ENCODE measurements around the gene GAL.

The GAL gene

GRCh38 chr11:68727783-68728182 lies 43.4 kb downstream of the GAL start:
- TF ChIP-seq, protein P1, sequence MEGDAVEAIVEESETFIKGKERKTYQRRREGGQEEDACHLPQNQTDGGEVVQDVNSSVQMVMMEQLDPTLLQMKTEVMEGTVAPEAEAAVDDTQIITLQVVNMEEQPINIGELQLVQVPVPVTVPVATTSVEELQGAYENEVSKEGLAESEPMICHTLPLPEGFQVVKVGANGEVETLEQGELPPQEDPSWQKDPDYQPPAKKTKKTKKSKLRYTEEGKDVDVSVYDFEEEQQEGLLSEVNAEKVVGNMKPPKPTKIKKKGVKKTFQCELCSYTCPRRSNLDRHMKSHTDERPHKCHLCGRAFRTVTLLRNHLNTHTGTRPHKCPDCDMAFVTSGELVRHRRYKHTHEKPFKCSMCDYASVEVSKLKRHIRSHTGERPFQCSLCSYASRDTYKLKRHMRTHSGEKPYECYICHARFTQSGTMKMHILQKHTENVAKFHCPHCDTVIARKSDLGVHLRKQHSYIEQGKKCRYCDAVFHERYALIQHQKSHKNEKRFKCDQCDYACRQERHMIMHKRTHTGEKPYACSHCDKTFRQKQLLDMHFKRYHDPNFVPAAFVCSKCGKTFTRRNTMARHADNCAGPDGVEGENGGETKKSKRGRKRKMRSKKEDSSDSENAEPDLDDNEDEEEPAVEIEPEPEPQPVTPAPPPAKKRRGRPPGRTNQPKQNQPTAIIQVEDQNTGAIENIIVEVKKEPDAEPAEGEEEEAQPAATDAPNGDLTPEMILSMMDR (IDR thresholded peaks at IDR 0.05; ENCODE audit: low read depth, low read length, missing control alignments) = no peak
- H3K4me3 ChIP-seq (ENCODE audit: low read depth, low read length) = no peak overlapping the region
- no peak for DNase-seq (ENCODE audit: low read depth)

DNA sequence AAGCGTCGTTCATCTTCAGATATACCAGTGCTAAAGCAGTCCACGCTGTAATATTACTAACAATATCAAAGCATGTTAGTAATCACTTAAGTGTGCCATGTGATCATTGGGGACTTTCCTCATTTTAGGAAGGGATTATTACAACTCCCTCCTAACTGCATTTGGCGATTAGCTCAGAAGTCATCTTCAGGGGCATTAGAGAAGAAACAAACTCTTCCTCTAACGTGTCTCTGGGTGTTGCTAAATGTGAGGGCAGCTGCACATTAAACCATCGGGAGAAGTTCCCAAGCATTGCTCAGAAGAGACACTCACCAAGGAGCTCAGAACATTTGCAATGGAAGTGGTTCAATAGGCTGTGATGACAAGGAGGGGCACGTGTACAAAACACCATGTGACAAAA lies 49.8 kb downstream of the GAL start:
- H3K4me3 ChIP-seq (ENCODE audit: low read depth, low read length) = no peak overlapping the region
- TF ChIP-seq, protein P1 (IDR thresholded peaks at IDR 0.05; ENCODE audit: low read depth, low read length, missing control alignments) = no peak
- DNase-seq (ENCODE audit: low read depth) = no peak

DNA sequence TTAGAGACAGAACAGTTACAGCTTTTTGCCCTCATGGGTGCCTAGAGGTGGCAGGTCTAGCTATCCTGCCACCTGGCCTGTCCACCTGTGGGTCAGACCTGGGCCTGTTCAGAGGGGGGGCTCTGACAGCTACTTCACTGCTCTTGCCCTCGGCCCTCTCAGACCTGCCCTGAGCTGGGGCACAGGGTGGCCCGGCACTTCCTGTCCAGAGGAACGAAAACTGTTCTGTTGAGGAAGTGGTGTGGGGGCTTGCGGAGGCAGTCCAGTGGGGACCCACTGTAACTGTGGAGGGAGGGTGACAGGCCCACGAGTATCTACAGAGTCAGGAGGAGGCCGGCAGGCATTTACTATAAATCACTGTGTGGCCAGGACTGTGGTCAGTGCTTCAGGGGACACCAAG lies 50.8 kb downstream of the GAL start:
- no peak overlapping the region for H3K4me3 ChIP-seq (ENCODE audit: low read depth, low read length)
- TF ChIP-seq, protein P1 (IDR thresholded peaks at IDR 0.05; ENCODE audit: low read depth, low read length, missing control alignments) = no peak
- DNase-seq (ENCODE audit: low read depth) = no peak

DNA sequence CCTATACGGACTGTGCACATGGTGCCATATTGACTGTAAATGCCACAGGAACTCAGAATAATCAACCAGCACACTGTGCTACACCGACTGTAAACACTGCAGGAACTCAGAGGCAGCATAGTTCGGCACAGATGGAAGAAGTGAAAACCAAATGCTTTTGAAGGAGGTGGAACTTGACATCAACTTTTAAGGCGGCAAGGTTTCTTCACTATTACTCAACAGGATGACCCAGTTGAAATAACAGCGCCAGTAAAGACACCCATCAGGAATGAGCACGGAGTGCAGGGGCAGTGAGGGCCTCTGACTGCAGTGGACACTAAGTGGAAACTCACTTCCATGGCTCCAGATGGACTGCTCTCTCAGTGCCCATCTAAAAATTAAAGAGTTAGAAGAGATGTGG lies 51.3 kb downstream of the GAL start:
- TF ChIP-seq, protein P1 (IDR thresholded peaks at IDR 0.05; ENCODE audit: low read depth, low read length, missing control alignments) = no peak

More for the DNA sequence above, 51.3 kb downstream of the GAL start:
- DNase-seq (ENCODE audit: low read depth) = no peak
- H3K4me3 ChIP-seq (ENCODE audit: low read depth, low read length) = no peak overlapping the region
